Pancreas (tissue), 10 donors: Measurements from ENCODE around the gene TRMT10B. TPM values are rescaled to one million over a fixed set of nuclear protein-coding genes. Genes with fewer than 3 reads are reported as not detected.

ENCODE experiments used
- ATAC-seq, 4 donors: fragments of 200-7000 bp; cut with Tn5 transposase; one replicate each; pipeline versions ENCODE4 v1.8.0 to v1.9.1; 2020; ENCODE audit warnings: mild to moderate bottlenecking in 4 of 4, moderate library complexity in 4 of 4
- DNase-seq, 6 donors: peaks; one replicate each; pipeline ENCODE4 v3.0.0-alpha.2; 2020
- FAIRE-seq: peaks from 2 replicates; lab custom pipeline; 2012; peaks lifted over from hg19 to GRCh38; lab: Jason Lieb, UNC
- H3K27ac ChIP-seq, 4 donors: fragments of 200-600 bp; sonication (generic); 1 replicate in 3 of 4; 2 replicates in 1 of 4; pipeline versions ENCODE4 v1.5.0 to v1.8.0; 2020
- H3K27me3 ChIP-seq, 4 donors: fragments of 200-600 bp; one replicate each; pipeline ENCODE4 v1.8.0; 2021
- H3K36me3 ChIP-seq, 3 donors: fragments of 200-600 bp; sonication (generic) in 1 of 3; one replicate each; pipeline versions ENCODE4 v1.5.0 to v1.8.0; 2020 to 2021
- H3K4me1 ChIP-seq, 3 donors: fragments of 200-600 bp; one replicate each; pipeline ENCODE4 v1.8.0; 2021
- H3K4me3 ChIP-seq, 4 donors: fragments of 200-600 bp; sonication (generic) in 2 of 4; one replicate each; pipeline versions ENCODE4 v1.5.0 to v1.8.0; 2020 to 2021
- H3K9me3 ChIP-seq, 4 donors: fragments of 200-600 bp; one replicate each; pipeline ENCODE4 v1.8.0; 2021
- WGBS, 2 donors: extraction: QIAGEN DNeasy Blood & Tissue Kit; methylation state at CpG; one replicate each; pipeline ENCODE4 v1.1.7; 2013; 5-methylcytosine and 5-hydroxymethylcytosine counted together
- intact Hi-C, 3 donors: fragments of 100-400 bp; cut with DNase I; formaldehyde crosslinking; loops; one replicate each; pipeline versions ENCODE4 v1.11.1 to v1.14.2; 2022
- polyA plus RNA-seq, 2 donors: library from polyadenylated mRNA; stranded (reverse); fragments of 200-250 nt; gene quantifications; one replicate each; pipeline ENCODE4 v1.2.3, GENCODE V29; 2013
- total RNA-seq, 6 donors: library from RNA; stranded (reverse); fragmentation: NEBNext Ultra II Directional in 4 of 6; extraction: Animal tissue kit (Norgen Biotek cat#: 25700) in 4 of 6; gene quantifications; one replicate each; pipeline versions ENCODE4 v1.2.1 to v1.2.4, GENCODE V29; 2021 to 2023
- TF ChIP-seq, protein P1 (sequence below), 4 donors: fragments of 200-600 bp; sonication (generic) in 3 of 4; IDR thresholded peaks; one replicate each; pipeline versions ENCODE4 v1.5.0 to v1.8.0; 2021; ENCODE audit warnings: antibody characterized with exemption in 4 of 4
- donor health status: healthy with polysubstance abuse.
- donor health status: DM: no; HTN: no; CAD: no; lungs with moderate emphysema.
- donor health status: DM: no; HTN: no; CAD: no.
- donor health status: control.
- donor health status: control.
- donor health status: Bipolar disorder and iron deficiency.
- donor health status: DM: yes; HTN: yes; CAD: no.
- donor health status: DM: no; HTN: no; CAD: no.
- donor health status: DM: no; HTN: no; CAD: no.
- donor health status: DM: yes; HTN: yes; CAD: no.

The TRMT10B gene
- total and polyA plus RNA-seq, 8 donors, result 4.0 to 8.8 (median 5.6) TPM

DNA sequence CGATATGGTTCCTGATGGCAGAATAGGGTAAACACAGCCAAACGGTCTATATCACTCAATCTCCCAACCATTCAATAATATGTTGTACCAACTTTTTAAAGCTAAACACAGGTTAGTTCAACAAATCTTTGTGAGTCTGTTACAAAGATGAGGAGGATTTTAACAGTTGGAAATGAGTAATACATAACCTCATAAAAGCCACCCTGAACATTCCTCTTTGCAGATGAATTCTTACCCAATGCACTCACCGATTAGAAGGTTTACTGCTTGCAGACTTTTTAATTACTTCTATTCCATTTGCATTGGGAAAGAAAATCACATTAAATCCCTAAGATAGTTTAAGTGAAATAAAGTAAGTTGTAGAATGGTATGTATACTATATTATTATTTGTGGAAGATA is 23.3 kb upstream of the TRMT10B start:
- no peaks in the 10 kb centered on the region for H3K36me3 ChIP-seq
- no peaks in the 10 kb centered on the region for H3K4me1 ChIP-seq
- WGBS, 2 donors, result 59 to 70% methylated on average over 3 of the region's 3 CpGs
- DNase-seq (no peak), ATAC-seq (no peak), FAIRE-seq (no peak)
- H3K4me3 ChIP-seq, result no peak overlapping the region
- H3K27me3 ChIP-seq, result no peaks in the 10 kb centered on the region
- intact Hi-C loops, result no loop called here
- TF ChIP-seq, protein P1, sequence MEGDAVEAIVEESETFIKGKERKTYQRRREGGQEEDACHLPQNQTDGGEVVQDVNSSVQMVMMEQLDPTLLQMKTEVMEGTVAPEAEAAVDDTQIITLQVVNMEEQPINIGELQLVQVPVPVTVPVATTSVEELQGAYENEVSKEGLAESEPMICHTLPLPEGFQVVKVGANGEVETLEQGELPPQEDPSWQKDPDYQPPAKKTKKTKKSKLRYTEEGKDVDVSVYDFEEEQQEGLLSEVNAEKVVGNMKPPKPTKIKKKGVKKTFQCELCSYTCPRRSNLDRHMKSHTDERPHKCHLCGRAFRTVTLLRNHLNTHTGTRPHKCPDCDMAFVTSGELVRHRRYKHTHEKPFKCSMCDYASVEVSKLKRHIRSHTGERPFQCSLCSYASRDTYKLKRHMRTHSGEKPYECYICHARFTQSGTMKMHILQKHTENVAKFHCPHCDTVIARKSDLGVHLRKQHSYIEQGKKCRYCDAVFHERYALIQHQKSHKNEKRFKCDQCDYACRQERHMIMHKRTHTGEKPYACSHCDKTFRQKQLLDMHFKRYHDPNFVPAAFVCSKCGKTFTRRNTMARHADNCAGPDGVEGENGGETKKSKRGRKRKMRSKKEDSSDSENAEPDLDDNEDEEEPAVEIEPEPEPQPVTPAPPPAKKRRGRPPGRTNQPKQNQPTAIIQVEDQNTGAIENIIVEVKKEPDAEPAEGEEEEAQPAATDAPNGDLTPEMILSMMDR (IDR thresholded peaks at IDR 0.05), result no peak
- H3K9me3 ChIP-seq, result no peaks in the 10 kb centered on the region
- H3K27ac ChIP-seq, result no peak overlapping the region

DNA sequence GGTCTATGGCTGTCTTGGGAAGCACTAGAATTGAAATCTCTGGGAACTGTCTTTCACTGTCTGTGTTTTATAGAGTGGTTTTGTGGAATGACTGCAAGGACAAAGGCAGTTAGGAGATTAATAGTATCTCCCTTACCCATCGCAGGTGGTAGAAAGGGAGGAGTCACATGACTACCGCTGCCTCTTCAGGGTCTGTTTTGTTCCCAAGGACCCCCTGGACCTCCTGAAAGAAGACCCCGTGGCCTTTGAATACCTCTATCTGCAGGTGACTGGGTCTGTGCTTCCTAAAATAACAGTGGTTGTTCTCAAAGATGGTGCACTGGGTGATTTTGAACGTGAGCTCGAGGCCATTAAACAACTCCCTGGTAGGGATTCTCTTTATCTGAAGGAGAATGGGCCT is 22.8 kb upstream of the TRMT10B start:
- H3K9me3 ChIP-seq, result no peaks in the 10 kb centered on the region
- DNase-seq, result no peak
- H3K4me1 ChIP-seq, result no peaks in the 10 kb centered on the region
- 64 to 72% methylated on average over 5 of the region's 5 CpGs for WGBS, 2 donors
- TF ChIP-seq, protein P1 (IDR thresholded peaks at IDR 0.05), result no peak
- H3K27ac ChIP-seq, result no peak overlapping the region
- ATAC-seq, result no peak
- no peak for FAIRE-seq
- H3K4me3 ChIP-seq, result no peak overlapping the region
- H3K36me3 ChIP-seq, result no peaks in the 10 kb centered on the region
- no peaks in the 10 kb centered on the region for H3K27me3 ChIP-seq
- intact Hi-C loops, result no loop called here

DNA sequence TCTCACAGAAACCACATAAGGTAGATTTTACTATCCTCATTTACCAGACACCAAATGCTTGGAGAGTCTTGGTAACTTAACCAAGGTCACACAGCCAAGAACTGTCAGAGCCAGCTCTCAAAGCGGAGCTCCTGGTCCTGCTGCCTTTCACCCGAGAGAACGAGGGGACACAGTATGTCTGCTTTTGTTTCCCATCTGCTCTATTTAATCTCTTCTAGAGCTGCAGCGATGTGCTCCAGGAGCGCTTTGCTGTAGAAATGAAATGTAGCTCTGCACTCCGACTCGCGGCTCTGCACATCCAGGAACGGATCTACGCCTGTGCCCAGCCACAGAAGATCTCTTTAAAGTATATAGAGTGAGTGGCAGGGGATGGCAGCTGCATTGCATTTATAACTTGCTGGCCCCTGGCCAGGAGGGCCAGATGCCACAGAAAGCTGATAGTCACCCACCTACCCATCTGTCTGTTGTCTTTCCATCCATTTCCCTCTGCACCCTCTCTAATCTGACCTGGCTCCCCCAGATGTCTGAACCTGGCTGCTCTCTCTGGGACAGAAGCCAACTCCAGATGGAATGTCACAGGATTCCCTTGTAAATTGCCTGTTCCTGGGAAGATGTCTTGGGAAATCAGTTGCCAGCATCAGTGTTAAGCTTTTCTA is 21.4 kb upstream of the TRMT10B start:
- intact Hi-C loops, result no loop called here
- 84 to 87% methylated on average over 10 of the region's 10 CpGs for WGBS, 2 donors
- Histone ChIP-seq H3K36me3 (no peaks in the 10 kb centered on the region), H3K27ac (no peak overlapping the region), H3K4me1 (no peaks in the 10 kb centered on the region), H3K4me3 (no peak overlapping the region), H3K9me3 (no peaks in the 10 kb centered on the region), H3K27me3 (no peaks in the 10 kb centered on the region)
- ATAC-seq (no peak), DNase-seq (no peak), FAIRE-seq (no peak)
- TF ChIP-seq, protein P1 (IDR thresholded peaks at IDR 0.05), result no peak

DNA sequence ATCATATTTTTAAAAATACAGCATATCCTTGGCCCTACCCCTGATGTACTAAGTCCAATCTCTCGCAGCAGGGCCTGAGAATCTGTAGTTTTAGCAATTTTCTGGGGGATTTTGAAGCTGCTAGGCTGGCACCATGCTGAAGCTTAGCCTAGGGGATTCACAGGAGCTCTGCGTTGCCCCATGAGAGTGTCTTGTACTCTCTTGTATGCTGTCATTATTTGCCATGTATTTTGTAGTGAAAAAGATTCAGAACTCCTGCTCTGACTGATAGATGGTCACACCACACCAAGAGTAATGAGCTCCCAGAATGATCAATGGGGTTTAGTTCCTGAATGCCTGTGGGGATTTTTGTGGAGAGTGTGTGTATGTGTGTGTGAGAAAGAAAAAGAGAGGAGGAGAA is 20.7 kb upstream of the TRMT10B start:
- TF ChIP-seq, protein P1 (IDR thresholded peaks at IDR 0.05), result no peak
- no peak for ATAC-seq
- Histone ChIP-seq H3K9me3 (no peaks in the 10 kb centered on the region), H3K36me3 (no peaks in the 10 kb centered on the region), H3K4me3 (no peak overlapping the region), H3K27me3 (no peaks in the 10 kb centered on the region), H3K27ac (no peak overlapping the region), H3K4me1 (no peaks in the 10 kb centered on the region)
- 34% methylated on average over 2 of the region's 2 CpGs for WGBS, 2 donors
- FAIRE-seq, result no peak
- intact Hi-C loops, result no loop called here
- DNase-seq, result no peak

DNA sequence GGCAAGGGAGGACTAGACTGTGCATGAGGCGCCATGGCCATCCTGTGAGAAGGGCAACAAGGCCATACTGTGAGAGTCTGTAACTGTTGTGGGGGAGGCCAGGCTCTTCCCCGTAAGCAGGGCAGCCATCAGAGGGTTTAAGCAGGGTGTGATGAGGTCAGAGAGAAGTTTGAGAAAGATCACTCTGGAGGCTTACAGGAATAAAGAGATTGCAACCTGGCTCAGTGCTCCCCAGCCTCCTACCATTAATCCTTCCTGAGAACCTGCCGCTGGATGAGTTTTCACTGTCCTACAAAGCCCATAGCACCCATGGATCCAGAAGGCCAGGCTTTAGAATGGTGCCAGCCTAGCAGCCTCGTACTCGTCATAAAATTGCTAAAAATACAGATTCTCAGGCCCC is 14.4 kb upstream of the TRMT10B start:
- Histone ChIP-seq H3K4me3 (no peak overlapping the region), H3K4me1 (no peaks in the 10 kb centered on the region), H3K27ac (no peak overlapping the region), H3K27me3 (no peaks in the 10 kb centered on the region), H3K36me3 (no peaks in the 10 kb centered on the region), H3K9me3 (no peaks in the 10 kb centered on the region)
- DNase-seq (no peak), ATAC-seq (no peak), FAIRE-seq (no peak)
- intact Hi-C loops, result no loop called here
- TF ChIP-seq, protein P1 (IDR thresholded peaks at IDR 0.05), result no peak
- WGBS, 2 donors, result 83 to 93% methylated on average over 5 of the region's 5 CpGs
